ENCODE results near the gene KLHDC8A. TPM values are rescaled to one million over a fixed set of nuclear protein-coding genes. Genes with fewer than 3 reads are reported as not detected.

KLHDC8A gene
- total and polyA plus RNA-seq, 2 donors (not counting 3 experiments of a cell fraction or from before 2014, with no cell fraction given): not detected

- H3K27ac ChIP-seq (ENCODE audit: insufficient read depth, low read depth, low read length): no peak overlapping the region
- H4K20me1 ChIP-seq (replicated peaks; ENCODE audit: control insufficient read depth, extremely low read depth, insufficient read depth, low read length): no peaks in the 10 kb centered on the region
- TF ChIP-seq MAX (IDR thresholded peaks at IDR 0.05; ENCODE audit: insufficient read depth, insufficient read length) (no peak), POLR2AphosphoS5 (IDR thresholded peaks at IDR 0.05; ENCODE audit: insufficient read depth, low read depth, low read length) (no peak), EZH2 (IDR thresholded peaks at IDR 0.05; ENCODE audit: borderline replicate concordance, low read depth, low read length, severe bottlenecking) (no peak), GATA2 (IDR thresholded peaks at IDR 0.05; ENCODE audit: insufficient read depth, insufficient read length, low read depth, low read length) (no peak)
- H3K36me3 ChIP-seq (ENCODE audit: control insufficient read depth in 2 of 2, extremely low read depth in 1 of 2, insufficient read depth in 2 of 2, low read length in 2 of 2): no peaks in the 10 kb centered on the region
- H3K79me2 ChIP-seq (ENCODE audit: control insufficient read depth, insufficient read depth, low read length): no peaks in the 10 kb centered on the region
- POLR2A ChIA-PET: no interaction called here
- H3K4me1 ChIP-seq (ENCODE audit: control insufficient read depth, extremely low read depth, insufficient read depth, low read length): no peaks in the 10 kb centered on the region
- H2AFZ ChIP-seq (ENCODE audit: low read depth, low read length): no peak overlapping the region
- no peak for FAIRE-seq
- no peak for DNase-seq (ENCODE audit: low read depth, low spot score)
- no peak overlapping the region for H3K4me3 ChIP-seq (replicated peaks in 1 of 3; ENCODE audit: insufficient read depth in 1 of 3, low read depth in 1 of 3, low read length in 3 of 3)
- CTCF ChIA-PET: interaction anchor here (2.9 kb wide), 1 partner anchor 127 kb away, joined by 13 read pairs; no protein-coding TSS in a partner anchor
- no peaks in the 10 kb centered on the region for H3K9me3 ChIP-seq (replicated peaks; ENCODE audit: control insufficient read depth, insufficient read depth, low read length)
- no TSS peak for BruUV-seq (replicated peaks)
- H3K9ac ChIP-seq (replicated peaks; ENCODE audit: extremely low read depth, insufficient read depth, low read length): no peak overlapping the region
- dilution Hi-C loops (cut with MboI; ENCODE audit: extremely low pct_ligation_motif_present, low sequenced_read_pairs) (no loop called here), intact Hi-C loops (cut with micrococcal nuclease) (no loop called here)
- peaks cover 27 to 36% of the 10 kb centered on the region in 2 experiments for H3K27me3 ChIP-seq (ENCODE audit: control insufficient read depth in 2 of 2, insufficient read depth in 2 of 2, low read length in 2 of 2)
- no peaks in the 10 kb centered on the region for H3K9me1 ChIP-seq (replicated peaks; ENCODE audit: control insufficient read depth, extremely low read depth, insufficient read depth, low read length)
- no peak overlapping the region for H3K4me2 ChIP-seq (ENCODE audit: insufficient read depth, low read length)
Observed at GRCh38 chr1:205358579-205358978, 1.9 kb upstream of the KLHDC8A start.

- CTCF ChIA-PET: interaction anchor here (2.9 kb wide), 1 partner anchor 128 kb away, joined by 13 read pairs; no protein-coding TSS in a partner anchor
Observed at GRCh38 chr1:205357567-205357966, 845 bp upstream of the KLHDC8A start.

More at GRCh38 chr1:205357567-205357966, 845 bp upstream of the KLHDC8A start:
- H3K9ac ChIP-seq (replicated peaks; ENCODE audit: extremely low read depth, insufficient read depth, low read length): no peak overlapping the region
- POLR2A ChIA-PET: no interaction called here
- H4K20me1 ChIP-seq (replicated peaks; ENCODE audit: control insufficient read depth, extremely low read depth, insufficient read depth, low read length): no peaks in the 10 kb centered on the region
- no peak overlapping the region for H3K27ac ChIP-seq (ENCODE audit: insufficient read depth, low read depth, low read length)
- intact Hi-C loops (cut with micrococcal nuclease) (no loop called here), dilution Hi-C loops (cut with MboI; ENCODE audit: extremely low pct_ligation_motif_present, low sequenced_read_pairs) (no loop called here)
- H3K79me2 ChIP-seq (ENCODE audit: control insufficient read depth, insufficient read depth, low read length): no peaks in the 10 kb centered on the region
- no TSS peak for BruUV-seq (replicated peaks)
- H3K9me3 ChIP-seq (replicated peaks; ENCODE audit: control insufficient read depth, insufficient read depth, low read length): no peaks in the 10 kb centered on the region
- no peaks in the 10 kb centered on the region for H3K36me3 ChIP-seq (ENCODE audit: control insufficient read depth in 2 of 2, extremely low read depth in 1 of 2, insufficient read depth in 2 of 2, low read length in 2 of 2)
- no peak for DNase-seq (ENCODE audit: low read depth, low spot score)
- H3K9me1 ChIP-seq (replicated peaks; ENCODE audit: control insufficient read depth, extremely low read depth, insufficient read depth, low read length): no peaks in the 10 kb centered on the region
- no peak overlapping the region for H2AFZ ChIP-seq (ENCODE audit: low read depth, low read length)
- FAIRE-seq: no peak
- peaks cover 24 to 35% of the 10 kb centered on the region in 2 experiments for H3K27me3 ChIP-seq (ENCODE audit: control insufficient read depth in 2 of 2, insufficient read depth in 2 of 2, low read length in 2 of 2)
- H3K4me1 ChIP-seq (ENCODE audit: control insufficient read depth, extremely low read depth, insufficient read depth, low read length): no peaks in the 10 kb centered on the region
- no peak for TF ChIP-seq FOS (IDR thresholded peaks at IDR 0.05; ENCODE audit: borderline replicate concordance, insufficient read depth, low read length)
- no peak for TF ChIP-seq GATA2 (IDR thresholded peaks at IDR 0.05; ENCODE audit: insufficient read depth, insufficient read length, low read depth, low read length)
- TF ChIP-seq POLR2A (IDR thresholded peaks at IDR 0.05; ENCODE audit: low read depth, low read length): no peak
- no peak for TF ChIP-seq EZH2 (IDR thresholded peaks at IDR 0.05; ENCODE audit: borderline replicate concordance, low read depth, low read length, severe bottlenecking)
- no peak for TF ChIP-seq MAX (IDR thresholded peaks at IDR 0.05; ENCODE audit: insufficient read depth, insufficient read length)
- H3K4me3 ChIP-seq (replicated peaks in 1 of 3; ENCODE audit: insufficient read depth in 1 of 3, low read depth in 1 of 3, low read length in 3 of 3): no peak overlapping the region
- H3K4me2 ChIP-seq (ENCODE audit: insufficient read depth, low read length): no peak overlapping the region
